Measurements from ENCODE around the gene FAM163B.
A peak's percentile ranks its signal among the peaks of the same experiment; 100 is the strongest.

The FAM163B gene

DNA sequence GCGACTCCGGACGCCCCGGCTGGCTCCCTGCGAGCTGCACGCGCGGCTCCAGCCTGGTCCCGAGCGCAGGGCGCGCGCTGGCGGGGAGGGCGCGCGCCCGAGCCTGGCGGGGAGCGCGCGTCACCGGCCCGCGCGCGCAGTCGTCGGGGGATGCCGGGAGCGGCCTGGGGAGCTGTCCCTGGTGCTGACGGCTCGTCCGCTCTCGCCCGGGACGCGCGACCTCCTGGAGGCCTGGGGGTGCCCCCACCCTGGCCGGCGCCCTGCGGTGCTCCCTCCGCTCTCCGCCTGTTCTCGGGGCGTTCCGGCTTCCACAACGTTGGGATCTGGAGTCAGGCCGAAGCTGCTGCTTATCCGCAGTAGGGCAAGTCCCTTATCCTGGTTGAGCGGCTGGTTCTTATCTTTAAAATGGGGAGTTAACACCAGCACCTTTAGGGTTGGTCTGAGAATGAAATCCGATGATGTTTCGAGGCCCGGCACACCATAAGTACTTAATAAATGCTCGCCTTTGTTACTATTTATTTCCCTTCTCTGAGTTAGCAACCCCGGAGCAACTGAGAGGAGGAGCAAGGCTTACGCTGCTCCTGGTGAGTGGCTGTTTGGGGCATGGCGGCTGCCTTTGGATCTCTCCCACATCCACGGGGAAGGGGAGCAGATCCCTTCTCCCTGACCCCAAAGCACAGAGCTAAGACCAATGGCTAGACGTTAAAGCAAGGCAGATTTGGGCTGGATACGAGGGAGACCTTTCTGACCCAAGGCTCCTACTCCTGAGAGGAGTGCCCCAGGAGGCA lies at the start of gene FAM163B:
FAM163B (minus strand) TSS at position 79 of the 788 bp plus-strand sequence. CDS start 29,166 bp downstream, outside the sequence.
- peak; percentile 49 for DNase-seq

GRCh38 chr9:133657120-133657661 lies 48.0 kb upstream of the FAM163B start:
- DNase-seq: peak; percentile 36

- DNase-seq: peak; percentile 77
Observed at GRCh38 chr9:133656211-133657119, 47.3 kb upstream of the FAM163B start.

DNA sequence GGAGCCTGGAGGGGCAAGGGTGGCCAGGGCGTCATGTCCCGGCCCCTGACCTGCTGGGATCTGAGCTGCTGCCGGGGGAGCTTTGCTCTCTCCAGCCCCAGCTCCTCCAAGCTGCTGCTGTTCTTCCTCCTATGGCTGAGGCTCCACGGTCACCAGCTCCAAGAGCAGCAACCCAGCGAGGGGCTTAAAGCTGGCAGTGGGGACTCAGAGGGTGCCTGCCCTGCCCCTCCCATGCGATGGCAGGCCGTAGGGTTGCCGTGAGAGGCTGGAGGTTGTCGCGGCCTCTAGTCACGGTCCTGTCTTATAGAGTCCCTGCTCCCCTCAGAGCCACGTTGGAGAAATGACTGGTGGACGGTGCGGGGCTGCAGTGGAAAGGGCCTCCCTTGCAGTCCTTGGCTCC lies 46.5 kb upstream of the FAM163B start:
- no peak for DNase-seq

GRCh38 chr9:133654736-133655657 lies 45.8 kb upstream of the FAM163B start:
- no peak for DNase-seq

DNA sequence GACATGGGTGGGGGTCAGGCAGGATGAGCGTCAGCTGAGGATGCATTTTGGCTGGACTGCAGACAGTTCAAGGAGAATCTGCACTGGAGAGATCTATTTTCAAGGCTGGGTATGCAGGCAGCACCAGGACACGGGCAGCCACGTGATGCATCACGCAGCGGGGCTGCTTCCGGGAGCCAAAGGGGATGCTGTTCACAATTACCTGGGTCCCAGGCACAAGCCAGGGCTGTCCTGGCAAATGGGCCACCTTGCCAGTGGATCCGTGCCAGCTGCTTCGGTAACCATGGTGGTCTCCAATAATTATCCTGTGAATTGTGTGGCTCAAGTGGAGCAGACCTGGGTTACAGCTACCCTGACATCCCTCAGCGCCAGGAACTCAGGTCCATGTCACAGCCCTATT lies 44.4 kb upstream of the FAM163B start:
- DNase-seq: no peak

GRCh38 chr9:133650026-133650425 lies 40.8 kb upstream of the FAM163B start:
- no peak for DNase-seq

DNA sequence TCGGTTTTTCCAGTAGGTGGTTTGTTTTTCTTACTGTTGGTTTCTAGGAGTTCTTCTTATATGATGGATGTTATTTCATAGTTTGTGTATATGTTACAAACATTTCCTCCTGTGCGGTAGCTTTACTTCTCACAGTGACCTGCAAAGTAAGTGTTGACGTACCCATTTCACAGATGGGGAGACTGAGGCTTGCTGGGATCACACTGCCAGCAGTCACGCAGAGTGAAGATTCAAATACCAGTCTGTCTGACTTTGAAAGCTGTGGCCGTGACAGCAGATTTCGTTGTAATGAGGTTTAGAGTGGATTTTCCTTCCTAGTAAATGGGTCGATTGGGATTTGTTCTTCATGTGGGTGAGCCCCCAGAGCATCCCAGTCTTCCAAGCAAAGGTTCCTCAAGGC lies 40.0 kb upstream of the FAM163B start:
- no peak for DNase-seq

- DNase-seq: no peak
Observed at GRCh38 chr9:133647765-133648469, 38.7 kb upstream of the FAM163B start.

DNA sequence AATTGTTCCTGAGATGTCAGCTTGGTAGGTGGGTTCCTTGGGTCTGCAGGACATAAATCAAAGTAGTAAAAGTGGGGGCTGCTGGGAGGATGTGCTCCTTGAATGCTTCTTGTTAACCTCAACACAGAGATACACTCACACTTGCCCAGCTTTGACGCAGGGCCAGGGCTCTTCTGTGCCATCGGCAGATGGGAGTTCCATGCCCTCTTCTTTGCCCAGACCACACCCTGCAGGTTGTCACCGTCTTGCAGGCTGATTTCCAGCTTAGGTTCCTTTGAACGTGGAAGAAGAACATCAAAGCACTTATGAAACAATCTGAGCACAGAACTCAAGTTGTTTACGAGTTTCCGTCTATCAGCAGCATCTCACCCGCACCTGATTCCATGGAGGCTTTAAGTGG lies 38.0 kb upstream of the FAM163B start:
- DNase-seq: no peak

GRCh38 chr9:133645021-133645765 lies 36.0 kb upstream of the FAM163B start:
- DNase-seq: no peak

DNA sequence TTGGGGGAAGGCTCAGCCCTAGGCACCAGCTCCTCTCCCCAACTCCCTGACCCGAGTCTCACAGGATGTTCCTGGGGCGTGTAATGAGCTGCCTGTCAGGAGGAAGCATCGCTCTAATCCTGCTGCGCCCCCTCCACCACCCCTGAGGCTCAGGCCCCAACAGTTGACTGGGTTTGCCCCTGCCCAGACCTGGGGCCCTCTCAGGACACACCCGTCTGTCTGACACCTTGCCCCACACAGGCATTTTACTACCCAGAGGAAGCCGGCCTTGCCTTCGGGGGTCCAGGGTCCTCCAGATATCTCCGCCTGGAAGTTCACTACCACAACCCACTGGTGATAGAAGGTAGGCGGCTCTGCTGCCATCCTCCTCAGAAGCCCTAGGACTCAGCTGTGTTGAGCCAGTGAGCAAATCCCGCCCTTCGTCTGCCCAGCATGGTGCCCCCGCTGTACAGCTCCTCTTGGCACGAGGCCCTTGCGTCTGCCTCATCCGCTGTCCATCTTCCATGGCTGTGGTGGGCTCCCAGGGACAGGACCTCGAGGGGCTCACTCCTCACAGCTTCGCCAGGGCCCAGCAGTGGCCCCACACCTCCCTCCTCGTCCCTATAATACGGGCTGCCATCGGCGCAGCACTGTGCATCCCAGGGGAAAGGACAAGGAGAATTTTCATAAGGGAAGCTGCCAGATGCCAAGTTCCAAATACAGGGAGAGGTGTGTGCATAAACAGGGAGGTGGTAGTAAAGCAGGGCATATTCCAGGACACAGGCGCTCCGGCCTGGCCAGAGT lies 35.0 kb upstream of the FAM163B start:
- no peak for DNase-seq

DNA sequence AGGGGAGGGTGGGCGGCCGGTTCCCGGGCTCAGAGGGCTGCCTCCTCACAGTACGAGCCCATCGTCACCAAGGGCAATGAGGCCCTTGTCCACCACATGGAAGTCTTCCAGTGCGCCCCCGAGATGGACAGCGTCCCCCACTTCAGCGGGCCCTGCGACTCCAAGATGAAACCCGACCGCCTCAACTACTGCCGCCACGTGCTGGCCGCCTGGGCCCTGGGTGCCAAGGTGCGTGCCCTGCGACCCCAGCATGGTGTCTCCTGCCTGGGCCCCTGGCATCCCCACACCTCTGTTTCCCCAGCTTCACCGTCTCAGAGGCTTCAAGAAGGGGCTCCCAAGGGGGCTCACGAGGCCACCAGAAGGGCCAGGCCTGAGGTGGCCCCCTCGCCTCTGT lies 34.2 kb upstream of the FAM163B start:
- no peak for DNase-seq

GRCh38 chr9:133642708-133643361 lies 33.6 kb upstream of the FAM163B start:
- DNase-seq: no peak

DNA sequence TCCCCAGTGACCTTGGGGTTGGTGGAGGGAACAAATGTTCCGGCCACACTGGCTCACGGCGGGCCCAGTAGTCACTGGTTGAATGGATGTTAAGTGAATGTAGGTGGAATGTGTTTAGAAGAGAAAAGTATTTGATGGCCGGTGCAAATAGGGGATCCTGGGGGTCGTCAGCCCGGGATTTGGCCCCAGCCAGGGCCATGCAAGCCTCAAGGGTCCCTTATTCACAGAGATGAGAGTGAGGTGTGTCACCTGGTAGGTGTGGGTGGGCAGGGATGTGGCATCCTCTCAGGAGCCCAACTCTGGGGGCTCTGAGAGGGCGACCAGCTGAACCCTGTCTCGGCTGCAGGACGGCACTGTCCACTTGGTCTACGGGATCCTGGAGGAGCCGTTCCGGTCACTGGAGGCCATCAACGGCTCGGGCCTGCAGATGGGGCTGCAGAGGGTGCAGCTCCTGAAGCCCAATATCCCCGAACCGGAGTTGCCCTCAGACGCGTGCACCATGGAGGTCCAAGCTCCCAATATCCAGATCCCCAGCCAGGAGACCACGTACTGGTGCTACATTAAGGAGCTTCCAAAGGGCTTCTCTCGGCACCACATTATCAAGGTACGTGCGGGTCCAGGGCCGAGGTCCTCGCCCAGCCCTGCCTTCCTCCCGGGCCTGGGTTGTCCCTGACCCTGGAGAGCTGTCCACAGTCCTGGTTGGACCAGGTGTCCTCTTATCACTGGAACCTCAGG lies 32.8 kb upstream of the FAM163B start:
- no peak for DNase-seq

DNA sequence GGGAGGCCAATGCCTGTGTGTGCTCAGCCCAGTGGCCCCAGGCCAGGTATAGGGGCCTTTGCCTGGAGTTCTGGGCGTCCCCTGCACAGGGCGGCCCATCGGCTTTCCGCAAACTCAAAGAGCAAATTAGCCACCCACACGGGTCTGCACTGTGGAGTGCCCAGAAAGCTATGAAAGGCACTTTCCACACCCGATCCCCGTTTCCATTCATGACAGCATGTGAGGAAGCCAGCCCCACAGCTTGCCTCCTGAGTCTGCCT lies 32.1 kb upstream of the FAM163B start:
- no peak for DNase-seq

GRCh38 chr9:133640580-133641395 lies 31.6 kb upstream of the FAM163B start:
- DNase-seq: no peak

- DNase-seq: no peak
Observed at GRCh38 chr9:133640160-133640559, 31.0 kb upstream of the FAM163B start.

Measured in CD4-positive, alpha-beta T cell treated with Interleukin-6 for 4 hours (primary cell).